HG02798 (cell line): Measurements from ENCODE around the gene WDR62.
A peak's percentile ranks its signal among the peaks of the same experiment; 100 is the strongest.

Experiments used
- ATAC-seq: cut with Tn5 transposase; IDR thresholded peaks from one replicate; pipeline ENCODE4 v1.9.1; 2021; ENCODE audit warnings: mild to moderate bottlenecking; ENCODE audit not compliant: unreplicated experiment, poor library complexity

The WDR62 gene

GRCh38 chr19:36136964-36137686 lies 82.4 kb downstream of the WDR62 start:
- no peak for ATAC-seq

DNA sequence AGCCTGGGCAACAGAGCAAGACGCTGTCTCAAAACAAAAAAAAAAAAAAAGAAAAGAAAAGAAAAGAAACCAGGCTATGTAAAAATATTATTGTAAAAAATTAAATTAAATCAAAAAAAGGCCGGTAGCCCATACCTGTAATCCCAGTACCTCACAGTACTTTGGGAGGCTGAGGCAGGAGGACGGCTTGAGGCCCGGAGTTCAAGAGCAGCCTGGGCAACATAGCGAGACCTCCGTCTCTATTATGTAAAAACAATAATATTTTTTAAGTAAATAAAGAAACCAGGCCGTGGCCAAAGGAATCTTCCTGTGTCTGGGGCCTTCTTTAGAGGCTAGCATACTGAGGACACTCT lies 84.4 kb downstream of the WDR62 start:
- ATAC-seq = no peak

- ATAC-seq = peak; percentile 92
Observed at GRCh38 chr19:36139473-36140303, 85.0 kb downstream of the WDR62 start, which contains the start of gene CAPNS1. Gene CAPNS1, plus strand, starts transcription at chr19:36140066. Its CDS starts 946 bp downstream, at chr19:36141012.

DNA sequence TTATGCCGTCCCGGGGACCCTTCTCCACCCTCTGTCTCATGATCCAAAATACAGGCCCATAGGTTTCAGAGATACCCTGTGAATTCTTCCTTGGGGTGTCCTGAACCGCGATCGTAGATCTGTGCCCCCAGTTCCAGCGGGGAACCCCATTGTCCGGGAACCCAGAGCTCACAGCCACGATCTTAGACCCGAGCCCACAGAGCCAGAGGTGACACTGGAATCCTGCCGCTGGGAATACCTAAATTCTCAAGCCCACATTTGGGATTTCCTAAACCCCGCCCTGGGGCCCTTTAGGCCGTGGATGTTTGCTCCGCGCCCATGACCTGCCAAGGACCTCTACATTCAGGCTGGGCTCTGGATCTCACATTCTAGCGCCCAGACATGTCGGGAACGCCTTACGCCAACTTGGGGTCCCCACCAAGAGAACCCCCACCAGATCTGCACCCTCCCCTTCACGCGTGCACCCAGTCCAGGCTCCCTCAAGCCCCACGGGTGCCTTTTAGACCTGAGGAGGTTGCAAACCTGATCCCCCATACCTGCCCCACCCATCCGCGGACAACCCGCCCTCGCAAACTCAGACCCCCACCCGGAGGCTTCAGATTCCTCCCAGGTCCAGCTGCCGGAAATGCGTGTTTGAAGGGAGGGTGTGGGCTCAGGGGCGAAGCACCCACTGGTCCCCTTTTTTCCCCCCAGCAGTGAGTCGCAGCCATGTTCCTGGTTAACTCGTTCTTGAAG lies 85.8 kb downstream of the WDR62 start:
- no peak for ATAC-seq

DNA sequence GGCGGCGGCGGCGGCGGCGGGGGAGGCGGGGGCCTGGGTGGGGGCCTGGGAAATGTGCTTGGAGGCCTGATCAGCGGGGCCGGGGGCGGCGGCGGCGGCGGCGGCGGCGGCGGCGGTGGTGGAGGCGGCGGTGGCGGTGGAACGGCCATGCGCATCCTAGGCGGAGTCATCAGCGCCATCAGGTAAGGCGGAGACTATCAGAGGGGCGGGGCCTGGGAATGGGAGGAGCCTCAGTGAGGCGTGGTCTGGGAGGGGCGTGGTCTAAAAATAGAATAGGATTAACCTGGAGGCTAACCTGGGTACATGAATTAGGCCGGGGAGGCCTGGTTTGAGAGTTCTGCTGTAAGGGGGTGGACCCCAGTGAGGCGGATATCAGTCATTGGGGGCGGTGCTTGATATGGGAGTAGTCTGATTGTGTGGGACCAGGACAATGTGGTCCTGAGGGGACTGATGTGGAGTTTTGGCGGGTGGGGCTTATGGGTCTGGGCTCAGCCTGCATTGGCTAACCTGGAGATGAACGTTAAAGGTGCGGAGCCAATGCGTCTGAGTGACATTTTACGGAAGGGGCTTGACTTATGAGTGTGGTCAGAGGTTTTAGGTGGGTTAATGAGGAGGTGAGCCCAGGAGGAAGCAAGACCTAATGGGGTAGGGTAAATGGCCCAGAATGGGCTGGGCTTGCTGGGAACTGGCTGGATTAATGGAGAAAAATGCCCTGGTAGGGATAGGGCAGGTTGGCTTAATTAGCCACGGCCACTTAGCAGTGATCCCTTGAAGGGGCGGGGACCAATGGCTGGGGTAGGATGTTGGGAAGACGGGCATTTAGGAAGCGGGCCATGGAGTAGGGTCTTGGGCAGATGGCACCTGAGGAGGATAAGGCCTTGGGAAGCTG lies 86.6 kb downstream of the WDR62 start:
- ATAC-seq = peak; percentile 49

DNA sequence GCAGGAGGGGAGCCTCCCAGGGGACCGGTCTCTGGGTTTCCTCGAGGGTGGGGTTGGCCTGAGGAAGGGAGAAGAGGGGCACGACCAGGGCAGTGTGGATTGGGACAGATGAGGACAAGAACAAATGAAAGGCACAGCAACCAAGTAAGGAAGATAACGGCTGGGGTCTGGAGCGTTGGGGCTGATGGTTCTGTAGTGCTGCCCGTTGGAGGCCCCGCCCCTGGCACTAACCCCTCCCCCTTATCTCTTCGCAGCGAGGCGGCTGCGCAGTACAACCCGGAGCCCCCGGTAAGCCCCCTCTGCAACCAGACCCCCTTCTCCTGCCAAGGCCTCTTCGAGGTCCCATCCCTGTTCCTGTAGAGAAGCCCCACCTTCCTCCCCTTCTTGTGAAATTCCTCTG lies 87.3 kb downstream of the WDR62 start:
- ATAC-seq = no peak

DNA sequence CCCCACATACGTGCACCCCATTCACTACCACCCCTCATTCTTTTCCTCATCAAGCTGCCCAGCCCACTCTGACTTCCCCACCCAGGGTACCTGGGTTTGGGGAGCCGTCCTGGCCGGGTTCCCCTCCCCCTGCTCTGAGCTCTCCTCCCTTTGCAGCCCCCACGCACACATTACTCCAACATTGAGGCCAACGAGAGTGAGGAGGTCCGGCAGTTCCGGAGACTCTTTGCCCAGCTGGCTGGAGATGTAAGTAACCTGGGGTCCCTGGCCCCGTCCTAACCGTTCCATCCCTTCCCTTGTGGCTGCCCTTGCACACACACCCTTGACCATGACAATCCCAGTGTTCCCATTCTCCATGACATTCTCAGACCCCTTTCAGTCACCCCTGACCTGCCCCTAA lies 87.8 kb downstream of the WDR62 start:
- no peak for ATAC-seq

GRCh38 chr19:36144624-36145023 lies 89.9 kb downstream of the WDR62 start:
- ATAC-seq = no peak

GRCh38 chr19:36149673-36150406 lies 95.1 kb downstream of the WDR62 start:
- ATAC-seq = no peak

- no peak for ATAC-seq
Observed at GRCh38 chr19:36150586-36150985, 95.9 kb downstream of the WDR62 start.

DNA sequence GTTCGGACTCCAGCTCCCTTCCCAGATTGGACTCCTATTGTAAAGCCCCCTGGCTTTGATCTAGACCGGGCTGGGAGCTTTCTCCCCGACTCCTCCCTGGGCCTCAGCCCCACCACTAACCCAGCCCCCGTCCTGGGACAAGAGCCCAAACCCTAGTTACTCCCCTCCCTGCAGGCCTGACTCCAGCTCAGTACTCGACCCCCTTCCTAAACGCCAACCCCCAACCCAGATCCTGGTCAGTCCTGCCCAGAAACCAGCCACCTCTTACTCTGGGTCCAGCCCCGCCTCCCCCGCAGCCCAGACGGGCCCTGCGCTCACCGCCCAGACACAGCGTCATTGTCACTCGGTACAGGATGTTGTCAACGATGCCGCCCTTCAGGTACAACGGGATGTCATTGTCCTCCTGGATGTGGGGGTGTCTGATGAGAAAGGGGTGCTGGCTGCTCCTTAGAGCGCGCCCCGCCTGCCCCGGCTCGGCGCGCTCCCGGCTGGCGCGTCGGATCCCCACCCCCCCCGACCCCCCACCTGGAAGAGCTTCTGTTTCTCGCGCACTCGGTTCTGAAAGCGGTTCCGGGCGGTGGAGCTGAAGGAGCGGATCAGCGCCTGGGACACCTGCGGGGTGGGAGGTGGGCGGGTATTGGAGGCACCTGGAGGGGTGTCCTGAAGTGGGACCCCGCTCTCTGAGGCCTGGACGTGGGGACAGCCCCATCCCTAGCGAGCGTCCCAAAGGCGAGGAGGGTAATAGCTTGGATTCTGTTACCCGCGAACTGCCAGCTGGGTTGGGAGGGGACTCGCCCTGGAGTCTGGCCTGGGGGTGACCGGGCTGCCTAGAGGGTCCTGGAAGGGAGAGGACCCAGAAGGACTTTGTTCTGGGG lies 96.7 kb downstream of the WDR62 start:
- no peak for ATAC-seq

GRCh38 chr19:36152019-36152351 lies 97.3 kb downstream of the WDR62 start:
- ATAC-seq = no peak

DNA sequence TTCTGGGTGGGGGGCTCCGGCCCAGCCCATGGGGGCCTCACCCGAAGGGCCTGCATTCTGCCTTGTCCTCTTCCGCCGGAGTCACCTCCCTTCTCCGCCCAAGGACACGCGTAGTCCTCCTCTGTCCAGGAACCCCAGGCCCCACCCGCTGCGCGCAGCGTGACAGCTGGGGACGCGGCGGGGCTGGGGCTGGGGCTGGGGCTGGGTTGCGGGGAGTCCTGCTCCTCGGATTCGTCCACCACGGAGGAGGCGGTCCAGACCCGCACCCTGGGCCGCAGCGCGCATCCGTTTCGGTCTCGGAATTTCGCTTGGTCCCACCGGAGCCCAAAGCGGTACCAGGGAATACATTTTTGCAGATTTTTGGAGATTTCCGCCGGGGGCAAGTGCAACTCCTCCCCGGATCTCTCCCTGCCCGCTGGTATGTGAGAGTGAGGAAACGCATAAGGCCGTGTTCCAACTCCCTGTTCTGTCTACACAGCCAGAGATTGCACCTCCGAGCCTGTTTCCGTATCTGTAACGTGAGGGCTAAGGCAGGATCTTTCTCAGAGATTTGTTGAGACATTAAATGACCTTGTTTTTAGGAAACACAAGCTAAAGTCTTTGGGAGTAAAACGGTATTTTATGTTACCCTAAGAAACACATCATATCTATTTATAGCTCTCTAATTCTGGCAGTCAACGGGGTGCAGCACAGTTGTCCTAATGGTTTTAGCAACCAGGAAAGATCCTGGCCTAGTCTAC lies 97.8 kb downstream of the WDR62 start, which contains the start of gene COX7A1:
Gene COX7A1 (minus strand): TSS at position 96 of the 740 bp plus-strand sequence. CDS start 40 bp downstream, at position 56.
- ATAC-seq = no peak

DNA sequence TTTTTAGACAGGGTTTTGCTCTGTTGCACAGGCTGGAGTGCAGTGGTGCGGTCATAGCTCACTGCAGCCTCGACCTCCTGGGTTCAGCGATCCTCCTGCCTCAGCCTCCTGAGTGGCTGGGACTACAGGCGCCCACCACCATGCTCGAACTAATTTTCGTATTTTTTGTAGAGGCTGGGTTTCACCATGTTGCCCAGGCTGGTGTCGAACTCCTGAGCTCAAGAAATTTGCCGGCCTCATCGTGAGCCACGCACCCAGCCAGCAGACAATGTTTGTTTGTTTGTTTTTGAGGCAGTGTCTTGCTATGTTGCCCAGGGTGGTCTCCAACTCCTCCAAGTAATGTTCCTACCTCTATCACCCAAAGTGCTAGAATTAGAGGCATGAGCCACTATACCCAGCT lies 98.4 kb downstream of the WDR62 start:
- ATAC-seq = no peak
